ENCODE results near the gene TBC1D32.
"Not testable (repeated sequence)": the region's sequence is repeated elsewhere in the genome, so short reads cannot be mapped to it uniquely, and the experiment has no call there.

Gene TBC1D32, protein sequence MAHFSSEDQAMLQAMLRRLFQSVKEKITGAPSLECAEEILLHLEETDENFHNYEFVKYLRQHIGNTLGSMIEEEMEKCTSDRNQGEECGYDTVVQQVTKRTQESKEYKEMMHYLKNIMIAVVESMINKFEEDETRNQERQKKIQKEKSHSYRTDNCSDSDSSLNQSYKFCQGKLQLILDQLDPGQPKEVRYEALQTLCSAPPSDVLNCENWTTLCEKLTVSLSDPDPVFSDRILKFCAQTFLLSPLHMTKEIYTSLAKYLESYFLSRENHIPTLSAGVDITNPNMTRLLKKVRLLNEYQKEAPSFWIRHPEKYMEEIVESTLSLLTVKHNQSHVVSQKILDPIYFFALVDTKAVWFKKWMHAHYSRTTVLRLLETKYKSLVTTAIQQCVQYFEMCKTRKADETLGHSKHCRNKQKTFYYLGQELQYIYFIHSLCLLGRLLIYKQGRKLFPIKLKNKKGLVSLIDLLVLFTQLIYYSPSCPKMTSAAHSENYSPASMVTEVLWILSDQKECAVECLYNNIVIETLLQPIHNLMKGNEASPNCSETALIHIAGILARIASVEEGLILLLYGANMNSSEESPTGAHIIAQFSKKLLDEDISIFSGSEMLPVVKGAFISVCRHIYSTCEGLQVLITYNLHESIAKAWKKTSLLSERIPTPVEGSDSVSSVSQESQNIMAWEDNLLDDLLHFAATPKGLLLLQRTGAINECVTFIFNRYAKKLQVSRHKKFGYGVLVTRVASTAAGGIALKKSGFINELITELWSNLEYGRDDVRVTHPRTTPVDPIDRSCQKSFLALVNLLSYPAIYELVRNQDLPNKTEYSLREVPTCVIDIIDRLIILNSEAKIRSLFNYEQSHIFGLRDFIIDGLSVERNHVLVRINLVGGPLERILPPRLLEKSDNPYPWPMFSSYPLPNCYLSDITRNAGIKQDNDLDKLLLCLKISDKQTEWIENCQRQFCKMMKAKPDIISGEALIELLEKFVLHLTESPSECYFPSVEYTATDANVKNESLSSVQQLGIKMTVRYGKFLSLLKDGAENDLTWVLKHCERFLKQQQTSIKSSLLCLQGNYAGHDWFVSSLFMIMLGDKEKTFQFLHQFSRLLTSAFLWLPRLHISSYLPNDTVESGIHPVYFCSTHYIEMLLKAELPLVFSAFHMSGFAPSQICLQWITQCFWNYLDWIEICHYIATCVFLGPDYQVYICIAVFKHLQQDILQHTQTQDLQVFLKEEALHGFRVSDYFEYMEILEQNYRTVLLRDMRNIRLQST

GRCh38 chr6:121334299-121335086 is at the start of gene TBC1D32:
Gene TBC1D32 (minus strand): TSS chr6:121334480. CDS start chr6:121334430, 50 bp downstream.
- peak; percentile 89 to 90 for DNase-seq

DNA sequence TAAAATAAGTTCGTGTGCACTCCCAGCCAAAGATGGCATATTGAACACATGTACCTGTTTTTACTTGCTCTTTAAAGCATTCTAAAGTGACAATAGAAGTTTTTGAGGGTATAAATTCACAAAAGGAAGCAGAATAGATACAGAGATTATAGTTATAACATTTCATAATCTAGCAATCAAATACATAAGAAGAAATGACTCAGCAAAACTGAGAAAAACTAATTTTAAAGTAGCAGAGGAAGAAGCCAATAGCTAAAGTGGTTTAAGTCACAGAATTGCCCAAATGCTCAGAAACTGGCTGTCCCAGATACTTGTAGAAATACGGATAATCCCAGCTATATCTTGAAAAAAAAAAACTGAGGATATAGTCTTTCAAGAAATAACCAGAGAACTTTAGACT is 49.2 kb upstream of the TBC1D32 start:
- no peak for DNase-seq

DNA sequence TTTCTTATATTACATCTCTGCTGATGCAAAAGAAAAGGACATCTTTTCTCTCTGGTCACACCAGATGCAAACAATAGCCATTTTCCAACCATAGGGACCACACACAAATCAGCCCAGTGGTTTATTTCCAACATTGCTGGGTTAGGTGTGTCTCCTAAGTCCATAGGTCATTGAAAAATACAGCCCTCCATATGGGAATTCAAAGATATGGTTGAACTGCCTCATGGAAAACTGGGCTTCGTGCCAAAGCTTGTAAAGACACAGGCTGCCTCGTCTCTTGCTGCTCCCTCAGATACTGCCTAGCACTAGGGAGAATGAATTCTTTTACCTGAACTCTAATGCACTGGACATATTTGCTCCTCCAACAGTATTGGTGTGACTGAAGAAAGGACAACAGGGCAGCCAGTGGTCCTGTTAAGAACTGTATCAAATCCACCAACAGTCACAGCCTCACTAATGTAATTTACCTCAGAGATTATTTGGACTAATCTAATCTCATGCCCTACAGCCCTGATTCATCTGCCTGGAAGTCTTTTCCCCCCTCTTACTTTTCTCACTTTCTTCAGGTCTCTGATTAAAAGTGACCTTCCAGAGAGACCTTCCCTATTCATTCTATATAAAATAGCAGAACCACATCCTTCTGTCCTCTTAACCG is 48.3 kb upstream of the TBC1D32 start:
- no peak for DNase-seq

- DNase-seq, result no peak
Observed at GRCh38 chr6:121376411-121376810, 42.1 kb upstream of the TBC1D32 start.

- DNase-seq, result not testable (repeated sequence)
Observed at GRCh38 chr6:121374219-121374618, 39.9 kb upstream of the TBC1D32 start.

- DNase-seq, result no peak
Observed at GRCh38 chr6:121365536-121366521, 31.5 kb upstream of the TBC1D32 start.

- DNase-seq, result no peak
Observed at GRCh38 chr6:121356575-121356974, 22.3 kb upstream of the TBC1D32 start.

GRCh38 chr6:121354764-121355163 is 20.5 kb upstream of the TBC1D32 start:
- DNase-seq, result no peak

DNA sequence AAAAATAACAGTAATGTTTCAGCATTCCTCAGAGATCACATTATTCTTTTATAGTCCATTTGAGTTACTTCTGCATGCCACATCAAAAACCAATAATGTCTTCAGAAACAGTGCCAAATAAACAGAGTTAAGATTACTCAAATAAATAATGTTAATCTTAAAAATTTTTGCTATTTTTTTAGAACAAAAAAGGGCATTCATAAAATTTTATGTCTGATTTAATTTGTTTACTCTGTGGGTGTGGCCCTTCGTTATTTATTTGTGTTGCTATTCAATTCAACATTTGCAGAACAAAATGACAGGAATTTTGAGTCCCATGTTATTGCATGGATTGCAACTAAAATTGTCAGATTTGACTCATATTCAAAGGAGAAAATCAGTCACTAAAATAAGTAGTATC is 18.7 kb upstream of the TBC1D32 start:
- no peak for DNase-seq

DNA sequence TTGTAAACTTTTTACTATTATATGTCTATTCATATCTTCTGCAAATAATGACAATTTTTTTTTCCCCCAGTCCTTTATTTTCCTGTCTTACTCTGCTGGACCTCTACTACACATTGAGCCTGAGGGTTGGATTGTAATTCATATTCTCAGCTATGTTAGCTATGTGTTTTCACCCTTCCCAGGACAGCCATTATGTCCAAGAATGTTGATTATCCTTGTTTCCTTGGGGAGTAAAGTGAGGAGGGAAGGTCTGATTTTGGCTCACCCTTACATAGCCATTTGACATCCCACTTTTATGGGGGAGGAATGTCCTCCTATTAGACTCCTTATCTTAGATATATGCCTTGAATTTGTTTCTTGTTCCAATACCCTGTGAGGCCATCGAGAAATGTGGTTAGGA is 17.6 kb upstream of the TBC1D32 start:
- no peak for DNase-seq

DNA sequence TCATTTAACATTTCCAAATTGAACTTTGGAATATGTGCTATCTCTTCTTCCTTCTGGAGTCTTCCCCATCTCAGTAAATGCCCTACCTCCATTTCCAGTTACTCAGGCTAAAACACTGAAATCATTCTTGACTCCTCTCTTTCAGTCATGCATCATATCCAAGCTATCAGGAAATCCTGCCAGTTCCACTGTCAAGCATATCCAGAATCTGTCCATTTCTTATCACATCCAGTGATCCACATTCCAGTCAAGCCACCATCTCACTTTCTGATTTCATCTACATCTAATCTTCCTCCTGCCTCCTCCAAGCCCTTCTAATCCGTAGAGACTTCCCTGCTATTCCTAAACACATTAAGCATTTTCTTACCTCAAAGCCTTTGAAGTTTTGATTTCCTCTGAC is 15.3 kb upstream of the TBC1D32 start:
- no peak for DNase-seq

GRCh38 chr6:121347484-121347883 is 13.2 kb upstream of the TBC1D32 start:
- no peak for DNase-seq

GRCh38 chr6:121344539-121344938 is 10.3 kb upstream of the TBC1D32 start:
- no peak for DNase-seq

GRCh38 chr6:121339639-121340226 is 5.5 kb upstream of the TBC1D32 start:
- DNase-seq, result no peak

DNA sequence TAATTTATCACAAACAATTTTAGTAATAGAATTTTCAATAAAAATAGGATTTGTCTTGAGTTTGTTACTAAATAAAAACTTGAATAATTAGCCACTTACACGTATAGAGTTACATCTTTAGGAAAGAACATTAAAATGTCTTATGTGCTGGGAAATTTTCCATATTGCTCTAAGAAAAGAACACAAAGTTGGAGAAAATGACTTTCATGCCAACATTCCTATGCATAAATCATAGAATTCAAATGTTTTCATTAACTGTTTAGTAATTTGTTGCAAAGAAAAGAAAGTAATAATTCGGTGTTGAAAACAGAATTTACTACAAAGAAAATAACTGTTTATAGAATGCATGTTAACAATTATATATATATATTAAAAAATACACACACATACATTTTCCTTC is 4.7 kb upstream of the TBC1D32 start:
- no peak for DNase-seq

DNA sequence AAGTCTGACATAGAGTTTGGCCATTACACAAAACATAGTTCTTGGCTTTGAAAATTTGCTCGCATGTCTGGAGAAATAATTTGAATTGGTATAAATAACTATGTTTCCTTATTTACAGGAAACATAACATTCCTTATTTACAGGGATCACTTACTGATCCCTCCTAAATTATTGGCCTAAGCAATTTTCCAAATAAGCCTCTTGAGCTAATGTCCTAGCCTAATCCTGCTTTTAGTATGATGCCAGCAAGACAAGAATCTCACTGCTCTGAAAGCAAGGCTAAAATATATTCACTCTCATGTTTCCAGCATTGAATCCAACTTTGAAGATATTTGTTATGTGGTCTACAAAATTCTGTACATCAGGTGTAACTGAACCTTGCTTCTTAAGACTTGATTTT is 4.1 kb upstream of the TBC1D32 start:
- DNase-seq, result no peak

DNA sequence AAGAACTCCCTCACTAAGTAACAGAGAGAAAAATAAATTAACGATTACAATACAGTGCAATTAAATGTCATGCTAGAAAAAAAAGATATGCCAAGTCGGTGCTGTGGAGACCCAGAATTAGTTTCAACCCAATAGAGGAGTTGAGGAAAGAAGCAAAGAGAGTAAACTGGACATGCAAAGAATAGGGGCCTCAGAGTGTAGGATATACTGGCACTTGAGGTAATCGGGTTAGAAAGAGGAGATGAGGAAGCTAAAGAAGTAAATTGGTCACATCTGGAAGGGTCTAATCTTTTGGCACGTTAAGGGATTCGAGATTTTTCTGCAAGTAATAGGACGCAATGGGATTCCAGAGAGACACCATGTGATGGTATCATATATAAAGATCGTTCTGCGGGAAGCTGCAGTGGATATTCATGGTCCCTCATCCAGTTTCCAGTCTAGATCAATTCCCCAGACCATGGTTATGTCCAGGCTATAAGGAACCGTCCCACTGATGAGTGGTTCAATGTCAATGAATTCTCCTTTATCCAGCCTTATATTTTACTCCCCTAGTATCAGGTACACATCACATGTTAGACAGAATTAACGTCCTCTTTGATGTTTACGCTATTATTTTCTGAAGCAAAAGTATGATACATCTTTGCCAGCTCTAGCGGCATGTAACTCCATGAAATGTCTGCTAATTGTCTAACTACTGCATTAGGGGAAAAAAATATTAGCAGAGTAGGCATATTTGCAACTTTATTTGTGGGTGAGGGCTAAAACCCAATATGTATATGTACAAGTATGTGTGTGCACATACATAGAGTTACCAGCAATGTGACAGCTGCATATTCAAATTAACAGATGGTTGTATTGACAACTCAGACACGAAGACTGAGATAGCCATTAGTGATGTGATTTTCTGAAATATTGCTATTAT is 1.1 kb upstream of the TBC1D32 start:
- DNase-seq, result no peak

DNA sequence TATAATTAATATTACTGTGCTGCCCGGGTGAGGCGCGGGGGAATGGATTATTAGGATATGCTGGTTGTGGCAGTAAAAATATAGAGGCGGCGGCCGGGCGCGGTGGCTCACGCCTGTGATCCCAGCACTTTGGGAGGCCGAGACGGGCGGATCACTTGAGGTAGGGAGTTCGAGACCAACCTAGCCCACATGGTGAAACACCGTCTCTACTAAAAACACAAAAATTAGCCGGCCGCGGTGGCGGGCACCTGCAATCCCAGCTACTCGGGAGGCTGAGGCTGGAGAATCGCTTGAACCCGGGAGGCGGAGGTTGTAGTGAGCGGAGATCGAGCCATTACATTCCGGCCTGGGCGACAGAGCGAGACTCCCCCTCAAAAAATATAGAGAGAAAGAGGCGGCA is 586 bp downstream of the TBC1D32 start:
- DNase-seq, result not testable (repeated sequence)

- DNase-seq, result no peak
Observed at GRCh38 chr6:121333196-121333595, 1.1 kb downstream of the TBC1D32 start.

All from CD4-positive, alpha-beta T cell treated with Interferon alpha-2 for 1 hour (primary cell).